Lung (tissue), 12 donors: ENCODE measurements around the gene SYNGR3. TPM values are rescaled to one million over a fixed set of nuclear protein-coding genes. Genes with fewer than 3 reads are reported as not detected.

ENCODE experiments used
- ATAC-seq: fragments of 200-7000 bp; cut with Tn5 transposase; one replicate; pipeline ENCODE4 v1.9.1; 2020; ENCODE audit warnings: moderate number of reproducible peaks; ENCODE audit not compliant: insufficient read depth, low FRiP score
- DNase-seq, 3 donors: peaks; one replicate each; pipeline ENCODE4 v3.0.0-alpha.2; 2013 to 2017
- H3K27ac ChIP-seq, 2 donors: one replicate each; pipeline ENCODE4 v1.5.1; 2013; ENCODE audit warnings: mild to moderate bottlenecking in 2 of 2, moderate library complexity in 2 of 2, control low read depth in 1 of 2, inconsistent platforms in 1 of 2, low read depth in 1 of 2, low read length in 1 of 2
- H3K27me3 ChIP-seq, 3 donors: one replicate each; pipeline ENCODE4 v1.5.1; 2013; ENCODE audit warnings: low read length in 2 of 3; ENCODE audit not compliant: control insufficient read depth in 3 of 3, insufficient read depth in 3 of 3
- H3K36me3 ChIP-seq, 4 donors: one replicate each; pipeline ENCODE4 v1.5.1; 2013; ENCODE audit warnings: low read length in 4 of 4, mild to moderate bottlenecking in 1 of 4, moderate library complexity in 1 of 4; ENCODE audit not compliant: control insufficient read depth in 4 of 4, insufficient read depth in 4 of 4
- H3K4me1 ChIP-seq, 5 donors: one replicate each; pipeline ENCODE4 v1.5.1; 2013; ENCODE audit warnings: low read length in 5 of 5, mild to moderate bottlenecking in 2 of 5, moderate library complexity in 1 of 5; ENCODE audit not compliant: control insufficient read depth in 5 of 5, insufficient read depth in 5 of 5
- H3K4me3 ChIP-seq: one replicate; pipeline ENCODE4 v1.5.1; 2013; ENCODE audit warnings: mild to moderate bottlenecking, control low read depth, moderate library complexity
- H3K9ac ChIP-seq, 2 donors: one replicate each; pipeline ENCODE4 v1.5.1; 2013; ENCODE audit warnings: low read length in 2 of 2, control low read depth in 1 of 2; ENCODE audit not compliant: insufficient read depth in 1 of 2
- H3K9me3 ChIP-seq, 4 donors: one replicate each; pipeline ENCODE4 v1.5.1; 2013; ENCODE audit warnings: low read length in 3 of 4, mild to moderate bottlenecking in 1 of 4, moderate library complexity in 1 of 4; ENCODE audit not compliant: control insufficient read depth in 4 of 4, insufficient read depth in 3 of 4
- WGBS, 2 donors: extraction: QIAGEN DNeasy Blood & Tissue Kit; methylation state at CpG; one replicate each; pipeline ENCODE4 v1.1.7; 2013; 5-methylcytosine and 5-hydroxymethylcytosine counted together
- polyA plus RNA-seq, 2 donors: library from polyadenylated mRNA; stranded (reverse); fragments of 200-250 nt; gene quantifications; one replicate each; pipeline ENCODE4 v1.2.1, GENCODE V29; 2013
- total RNA-seq, 2 donors: library from RNA; depleted of rRNA in 1 of 2; stranded (reverse); fragments of >200 nt in 1 of 2; gene quantifications; one replicate each; pipeline ENCODE4 v1.2.1, GENCODE V29; 2014 to 2021
- TF ChIP-seq, protein P1 (sequence below): IDR thresholded peaks from 2 replicates; pipeline ENCODE4 v1.5.1; 2012; ENCODE audit warnings: mild to moderate bottlenecking; ENCODE audit errors: control extremely low read depth, extremely low read depth
- donor health status: control.
- donor health status: control.
- donor health status: Bipolar disorder and iron deficiency.
- donor health status: healthy.
- donor health status: DM: yes; HTN: yes; CAD: no.

Gene SYNGR3
- total and polyA plus RNA-seq, 4 donors: 0.10 to 0.69 (median 0.43) TPM

DNA sequence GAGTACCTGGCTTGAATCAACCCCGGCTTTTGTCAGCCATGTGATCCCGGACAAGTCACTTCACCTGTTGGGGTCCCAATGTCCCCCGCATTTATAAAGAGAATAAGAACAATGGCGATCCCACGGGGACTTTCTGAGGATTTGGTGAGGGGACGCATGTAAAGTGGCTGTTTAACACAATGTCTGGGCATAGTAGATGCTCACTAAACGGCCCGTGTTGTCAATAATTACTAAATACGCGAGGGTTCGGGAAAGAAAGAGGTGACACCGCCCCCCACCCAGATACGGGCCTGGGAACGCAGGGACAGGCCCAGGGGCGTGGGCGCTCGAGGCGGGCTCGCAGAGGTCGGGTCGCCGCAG lies 1.8 kb downstream of the SYNGR3 start:
- Histone ChIP-seq H3K4me1 (peaks cover 0 to 7% (median 6%) of the 10 kb centered on the region in 5 donors), H3K27me3 (peaks cover 0 to 30% (median 27%) of the 10 kb centered on the region in 3 donors), H3K9ac (no peak overlapping the region), H3K9me3 (no peaks in the 10 kb centered on the region), H3K27ac (peak overlapping the region in 1 of 2 donors; percentile 24), H3K36me3 (peaks cover 0 to 6% (median 4%) of the 10 kb centered on the region in 4 donors), H3K4me3 (peak overlapping the region; percentile 10)
- ATAC-seq (no peak), DNase-seq (no peak)
- WGBS, 2 donors: 12 to 14% methylated on average over 22 of the region's 22 CpGs
- TF ChIP-seq, protein P1, sequence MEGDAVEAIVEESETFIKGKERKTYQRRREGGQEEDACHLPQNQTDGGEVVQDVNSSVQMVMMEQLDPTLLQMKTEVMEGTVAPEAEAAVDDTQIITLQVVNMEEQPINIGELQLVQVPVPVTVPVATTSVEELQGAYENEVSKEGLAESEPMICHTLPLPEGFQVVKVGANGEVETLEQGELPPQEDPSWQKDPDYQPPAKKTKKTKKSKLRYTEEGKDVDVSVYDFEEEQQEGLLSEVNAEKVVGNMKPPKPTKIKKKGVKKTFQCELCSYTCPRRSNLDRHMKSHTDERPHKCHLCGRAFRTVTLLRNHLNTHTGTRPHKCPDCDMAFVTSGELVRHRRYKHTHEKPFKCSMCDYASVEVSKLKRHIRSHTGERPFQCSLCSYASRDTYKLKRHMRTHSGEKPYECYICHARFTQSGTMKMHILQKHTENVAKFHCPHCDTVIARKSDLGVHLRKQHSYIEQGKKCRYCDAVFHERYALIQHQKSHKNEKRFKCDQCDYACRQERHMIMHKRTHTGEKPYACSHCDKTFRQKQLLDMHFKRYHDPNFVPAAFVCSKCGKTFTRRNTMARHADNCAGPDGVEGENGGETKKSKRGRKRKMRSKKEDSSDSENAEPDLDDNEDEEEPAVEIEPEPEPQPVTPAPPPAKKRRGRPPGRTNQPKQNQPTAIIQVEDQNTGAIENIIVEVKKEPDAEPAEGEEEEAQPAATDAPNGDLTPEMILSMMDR: no peak

DNA sequence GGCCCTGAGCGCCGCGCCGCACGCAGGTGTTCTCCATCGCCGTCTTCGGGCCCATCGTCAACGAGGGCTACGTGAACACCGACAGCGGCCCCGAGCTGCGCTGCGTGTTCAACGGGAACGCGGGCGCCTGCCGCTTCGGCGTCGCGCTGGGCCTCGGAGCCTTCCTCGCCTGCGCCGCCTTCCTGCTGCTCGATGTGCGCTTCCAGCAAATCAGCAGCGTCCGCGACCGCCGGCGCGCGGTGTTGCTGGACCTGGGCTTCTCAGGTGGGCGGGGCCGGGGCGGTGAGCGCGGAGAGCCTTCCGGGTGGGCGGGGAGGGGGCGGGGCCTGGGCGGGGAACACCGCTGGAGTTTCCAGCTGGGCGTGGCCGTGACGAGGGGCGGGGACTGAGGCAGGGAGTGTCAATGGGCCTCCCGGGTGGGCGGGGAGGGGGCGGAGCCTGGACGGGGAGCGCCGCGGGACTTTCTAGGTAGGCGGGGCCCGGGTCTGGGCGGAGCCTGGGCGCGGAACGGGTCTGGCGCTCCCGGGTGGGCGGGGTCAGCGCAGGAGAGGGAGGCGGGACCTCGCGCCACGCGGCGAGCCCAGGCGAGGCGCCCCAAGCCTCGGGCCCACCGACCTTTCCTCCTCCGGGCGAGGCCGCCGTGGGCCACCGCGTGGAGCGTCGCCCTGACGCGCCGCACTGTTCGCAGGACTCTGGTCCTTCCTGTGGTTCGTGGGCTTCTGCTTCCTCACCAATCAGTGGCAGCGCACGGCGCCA lies 2.4 kb downstream of the SYNGR3 start:
- peak overlapping the region in 1 of 2 donors; percentile 52 for H3K27ac ChIP-seq
- peaks cover 0 to 30% (median 27%) of the 10 kb centered on the region in 3 donors for H3K27me3 ChIP-seq
- peaks cover 0 to 7% (median 6%) of the 10 kb centered on the region in 5 donors for H3K4me1 ChIP-seq
- WGBS, 2 donors: 3 to 7% methylated on average over 74 to 96 of the region's 96 CpGs
- no peak overlapping the region for H3K9ac ChIP-seq
- TF ChIP-seq, protein P1: no peak
- H3K36me3 ChIP-seq: peaks cover 0 to 2% (median under 1%) of the 10 kb centered on the region in 4 donors
- peak; percentile 86 for ATAC-seq
- H3K4me3 ChIP-seq: peak overlapping the region; percentile 10
- no peaks in the 10 kb centered on the region for H3K9me3 ChIP-seq
- peak; percentile 78 to 93 (median 83) for DNase-seq

DNA sequence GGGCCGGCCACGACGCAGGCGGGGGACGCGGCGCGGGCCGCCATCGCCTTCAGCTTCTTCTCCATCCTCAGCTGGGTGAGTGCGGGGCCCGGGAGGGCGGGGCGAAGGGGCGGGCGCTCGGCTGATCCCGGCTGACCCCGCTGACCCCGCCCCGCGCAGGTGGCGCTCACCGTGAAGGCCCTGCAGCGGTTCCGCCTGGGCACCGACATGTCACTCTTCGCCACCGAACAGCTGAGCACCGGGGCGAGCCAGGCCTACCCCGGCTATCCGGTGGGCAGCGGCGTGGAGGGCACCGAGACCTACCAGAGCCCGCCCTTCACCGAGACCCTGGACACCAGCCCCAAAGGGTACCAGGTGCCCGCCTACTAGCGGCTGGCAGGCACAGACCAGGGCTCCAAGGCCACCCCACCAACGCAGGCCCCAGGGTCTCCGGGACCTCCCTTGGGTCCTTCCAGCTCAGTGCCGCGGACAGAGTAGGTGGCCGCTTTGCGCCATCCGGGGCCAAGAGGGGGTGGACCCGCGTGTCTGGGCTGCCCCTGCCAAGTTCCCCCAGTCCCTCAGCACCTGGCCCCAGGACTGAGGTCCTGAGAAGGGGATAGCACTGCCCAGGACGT lies 3.0 kb downstream of the SYNGR3 start:
- Histone ChIP-seq H3K27ac (peak overlapping the region in 1 of 2 donors; percentile 52), H3K36me3 (peaks cover 0 to 4% (median 2%) of the 10 kb centered on the region in 4 donors), H3K9ac (no peak overlapping the region), H3K4me3 (peak overlapping the region; percentile 8), H3K27me3 (peaks cover 0 to 30% (median 27%) of the 10 kb centered on the region in 3 donors), H3K4me1 (peaks cover 0 to 7% (median 6%) of the 10 kb centered on the region in 5 donors), H3K9me3 (no peaks in the 10 kb centered on the region)
- ATAC-seq (no peak), DNase-seq (no peak)
- WGBS, 2 donors: 51 to 56% methylated on average over 44 to 50 of the region's 50 CpGs
- TF ChIP-seq, protein P1: no peak
